ENCODE results near the gene CEP350. TPM values are rescaled to one million over a fixed set of nuclear protein-coding genes. Genes with fewer than 3 reads are reported as not detected.

Gene CEP350
- total RNA-seq, 1 experiment from 2014 or later, result 39.7 TPM

GRCh38 chr1:180053594-180054567 is 99.3 kb downstream of the CEP350 start:
- no peak for DNase-seq (ENCODE audit: low read depth)

- no peak for DNase-seq (ENCODE audit: low read depth)
Observed at GRCh38 chr1:180057883-180058396, 103.3 kb downstream of the CEP350 start.

GRCh38 chr1:180061019-180061418 is 106.4 kb downstream of the CEP350 start:
- DNase-seq (ENCODE audit: low read depth), result no peak

- DNase-seq (ENCODE audit: low read depth), result no peak
Observed at GRCh38 chr1:180062452-180062971, 107.9 kb downstream of the CEP350 start.

- DNase-seq (ENCODE audit: low read depth), result no peak
Observed at GRCh38 chr1:180065408-180065807, 110.8 kb downstream of the CEP350 start.

- DNase-seq (ENCODE audit: low read depth), result no peak
Observed at GRCh38 chr1:180066150-180066549, 111.5 kb downstream of the CEP350 start.

- DNase-seq (ENCODE audit: low read depth), result no peak
Observed at GRCh38 chr1:180070286-180070685, 115.7 kb downstream of the CEP350 start.

GRCh38 chr1:180071759-180072158 is 117.1 kb downstream of the CEP350 start:
- no peak for DNase-seq (ENCODE audit: low read depth)

GRCh38 chr1:180080439-180080838 is 125.8 kb downstream of the CEP350 start:
- no peak for DNase-seq (ENCODE audit: low read depth)

- no peak for DNase-seq (ENCODE audit: low read depth)
Observed at GRCh38 chr1:180081474-180081873, 126.9 kb downstream of the CEP350 start.

DNA sequence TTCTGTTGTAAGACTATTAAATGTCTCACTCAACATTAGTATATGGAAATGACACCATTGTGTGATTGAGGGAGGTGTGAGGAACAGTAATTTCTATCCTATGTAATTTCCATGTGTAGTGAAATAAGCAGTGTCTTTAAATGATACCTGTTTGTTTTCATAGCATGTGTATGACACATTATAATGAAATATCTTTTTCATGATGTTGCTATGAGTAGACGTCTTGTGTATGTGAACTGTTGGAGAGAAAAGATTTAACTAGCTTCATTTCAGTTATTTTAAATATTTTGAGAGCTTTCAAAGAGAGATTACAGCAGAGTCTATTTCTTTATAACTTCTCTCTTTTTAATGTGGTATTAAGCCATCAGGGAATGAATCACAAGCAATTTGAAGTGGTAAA is 128.6 kb downstream of the CEP350 start:
- no peak for DNase-seq (ENCODE audit: low read depth)

- DNase-seq (ENCODE audit: low read depth), result no peak
Observed at GRCh38 chr1:180084867-180085266, 130.3 kb downstream of the CEP350 start.

DNA sequence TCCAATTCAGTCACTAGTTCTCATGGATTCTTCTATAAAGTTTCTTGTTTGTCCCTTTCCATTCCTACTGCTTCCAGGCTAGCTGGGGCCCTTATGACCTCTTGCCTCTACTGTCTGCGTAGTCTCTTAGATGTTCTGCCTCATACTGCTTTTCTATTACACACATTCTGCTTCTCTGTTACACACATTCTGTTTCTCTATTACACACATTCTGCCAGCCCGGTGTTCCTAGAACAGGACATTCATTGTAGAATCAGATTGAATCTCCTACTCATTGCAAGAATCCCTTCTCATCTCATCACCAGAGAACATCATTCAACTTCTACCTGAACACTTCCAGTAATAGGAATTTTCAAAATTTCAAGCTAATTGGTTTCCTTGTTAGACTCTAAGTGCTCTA is 130.7 kb downstream of the CEP350 start:
- DNase-seq (ENCODE audit: low read depth), result no peak

DNA sequence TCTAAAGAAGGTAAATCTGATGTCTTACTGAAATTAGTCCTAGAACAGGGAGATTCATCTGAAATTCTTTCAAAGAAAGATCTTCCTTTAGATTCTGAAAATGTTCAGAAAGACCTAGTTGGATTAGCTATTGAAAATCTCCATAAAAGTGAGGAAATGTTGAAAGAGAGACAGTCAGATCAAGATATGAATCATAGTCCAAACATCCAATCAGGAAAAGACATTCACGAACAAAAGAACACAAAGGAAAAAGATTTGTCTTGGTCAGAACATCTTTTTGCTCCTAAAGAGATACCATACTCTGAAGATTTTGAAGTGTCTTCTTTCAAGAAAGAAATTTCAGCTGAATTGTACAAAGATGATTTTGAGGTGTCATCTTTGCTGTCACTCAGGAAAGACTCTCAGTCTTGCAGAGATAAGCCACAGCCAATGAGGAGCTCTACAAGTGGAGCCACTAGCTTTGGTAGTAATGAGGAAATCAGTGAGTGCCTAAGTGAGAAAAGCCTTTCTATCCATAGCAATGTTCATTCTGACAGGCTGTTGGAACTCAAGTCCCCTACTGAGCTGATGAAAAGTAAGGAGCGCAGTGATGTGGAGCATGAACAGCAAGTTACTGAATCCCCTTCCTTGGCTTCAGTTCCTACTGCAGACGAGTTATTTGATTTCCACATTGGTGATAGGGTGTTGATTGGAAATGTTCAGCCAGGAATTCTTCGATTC is 138.5 kb downstream of the CEP350 start:
- DNase-seq (ENCODE audit: low read depth), result peak; percentile 20

- no peak for DNase-seq (ENCODE audit: low read depth)
Observed at GRCh38 chr1:180094705-180095295, 140.2 kb downstream of the CEP350 start.

GRCh38 chr1:180096584-180097325 is 142.1 kb downstream of the CEP350 start:
- DNase-seq (ENCODE audit: low read depth), result no peak

GRCh38 chr1:180097326-180097605 is 142.7 kb downstream of the CEP350 start:
- DNase-seq (ENCODE audit: low read depth), result no peak

GRCh38 chr1:180101411-180101810 is 146.8 kb downstream of the CEP350 start:
- peak; percentile 8 for DNase-seq (ENCODE audit: low read depth)

DNA sequence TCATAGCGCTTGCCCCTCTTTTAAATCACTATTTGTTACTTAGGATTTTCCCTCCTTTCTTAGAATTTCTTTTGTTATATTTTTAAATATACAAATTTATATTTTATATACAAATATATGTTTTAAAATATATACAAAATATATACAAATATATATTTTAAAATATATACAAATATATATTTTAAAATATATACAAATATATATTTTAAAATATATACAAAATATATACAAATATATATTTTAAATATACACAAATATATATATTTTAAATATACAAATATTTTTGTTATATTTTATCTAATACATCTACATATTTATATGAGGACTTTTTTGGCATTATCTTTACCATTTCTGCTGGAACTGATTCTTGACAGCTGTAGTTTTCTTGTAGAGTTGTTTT is 149.2 kb downstream of the CEP350 start:
- DNase-seq (ENCODE audit: low read depth), result no peak

DNA sequence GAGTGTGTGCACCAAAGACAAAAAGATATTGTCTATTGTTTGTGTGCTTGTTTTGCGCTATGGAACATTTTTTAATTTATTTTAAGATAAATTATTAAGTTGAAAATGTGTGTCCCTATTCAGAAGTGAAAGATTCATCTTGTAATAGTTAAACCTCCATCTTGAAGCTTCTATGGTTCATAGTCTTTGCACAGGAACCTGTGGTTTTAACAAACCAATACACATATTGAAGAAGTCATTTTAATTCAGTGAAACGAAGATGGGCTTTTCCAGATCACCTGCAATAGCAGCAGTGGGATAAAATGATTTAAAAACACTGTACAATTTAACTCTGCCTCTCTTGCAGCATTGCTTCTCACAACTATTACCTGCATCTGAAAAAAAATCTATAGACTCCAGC is 157.5 kb downstream of the CEP350 start:
- DNase-seq (ENCODE audit: low read depth), result no peak

DNA sequence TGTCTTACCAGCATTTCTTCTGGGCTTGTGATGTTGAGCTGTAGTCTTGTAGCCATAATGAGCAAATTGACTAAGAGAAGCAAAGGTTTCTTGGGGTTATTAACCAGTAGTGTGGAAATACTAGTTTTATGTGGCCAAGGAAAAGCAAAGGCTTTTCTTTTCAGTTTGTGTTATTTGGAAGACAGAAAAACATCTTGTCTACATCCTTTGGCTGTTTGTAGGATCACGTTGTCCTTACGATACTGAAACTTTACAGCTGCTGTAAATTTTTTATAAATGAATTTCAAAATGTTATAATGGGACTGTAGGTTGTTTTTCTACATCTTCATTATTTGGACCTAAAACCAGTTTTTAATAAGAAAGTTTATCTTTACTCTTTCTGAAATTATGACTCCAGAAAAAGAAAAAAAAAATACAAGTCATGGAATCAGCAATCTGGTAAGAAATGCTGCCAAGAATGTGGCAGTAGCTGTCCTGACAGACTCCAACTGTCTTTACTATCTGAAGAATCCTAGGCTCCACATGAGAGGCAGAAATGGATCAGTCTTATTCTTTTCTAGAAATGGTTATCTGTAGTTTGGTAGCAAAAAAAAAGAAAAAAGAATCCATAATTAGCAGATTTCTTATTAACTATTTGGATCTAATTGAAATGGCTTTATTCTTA is 158.5 kb downstream of the CEP350 start:
- DNase-seq (ENCODE audit: low read depth), result no peak

Measured in LHCN-M2 (cell line).